Spleen (tissue), 11 donors: ENCODE data around the gene NUP153. TPM values are rescaled to one million over a fixed set of nuclear protein-coding genes. Genes with fewer than 3 reads are reported as not detected.

ENCODE experiments used
- DNase-seq: peaks from one replicate; pipeline ENCODE4 v3.0.0-alpha.2; 2020
- H3K27ac ChIP-seq, 8 donors: fragments of 200-600 bp; sonication (generic) in 7 of 8; 1 replicate in 4 of 8; 2 replicates in 4 of 8; pipeline versions ENCODE4 v1.5.0 to v1.8.0; 2016 to 2021; ENCODE audit warnings: inconsistent platforms in 4 of 8, mild to moderate bottlenecking in 4 of 8, moderate library complexity in 1 of 8
- H3K27me3 ChIP-seq, 7 donors: fragments of 200-600 bp; sonication (generic) in 6 of 7; replicated peaks in 1 of 7; 1 replicate in 4 of 7; 2 replicates in 3 of 7; pipeline versions ENCODE4 v1.5.0 to v1.8.0; 2016 to 2021; ENCODE audit warnings: inconsistent platforms in 3 of 7, mild to moderate bottlenecking in 1 of 7
- H3K36me3 ChIP-seq, 6 donors: fragments of 200-600 bp; sonication (generic) in 5 of 6; 1 replicate in 4 of 6; 2 replicates in 2 of 6; pipeline versions ENCODE4 v1.5.0 to v1.8.0; 2016 to 2021; ENCODE audit warnings: inconsistent platforms in 2 of 6
- H3K4me1 ChIP-seq, 6 donors: fragments of 200-600 bp; sonication (generic) in 5 of 6; 1 replicate in 3 of 6; 2 replicates in 3 of 6; pipeline versions ENCODE4 v1.5.0 to v1.8.0; 2016 to 2021; ENCODE audit warnings: inconsistent platforms in 3 of 6
- H3K4me3 ChIP-seq, 8 donors: fragments of 200-600 bp; sonication (generic) in 7 of 8; 1 replicate in 4 of 8; 2 replicates in 4 of 8; pipeline versions ENCODE4 v1.5.0 to v1.8.0; 2016 to 2021; ENCODE audit warnings: inconsistent platforms in 4 of 8, mild to moderate bottlenecking in 4 of 8, moderate library complexity in 2 of 8
- H3K9me3 ChIP-seq, 8 donors: fragments of 200-600 bp; sonication (generic) in 7 of 8; 1 replicate in 4 of 8; 2 replicates in 4 of 8; pipeline versions ENCODE4 v1.5.0 to v1.8.0; 2016 to 2021; ENCODE audit warnings: inconsistent platforms in 4 of 8
- POLR2A ChIP-seq, 3 donors: fragments of 450-650 bp; IDR thresholded peaks; one replicate each; pipeline ENCODE4 v1.5.1; 2017; ENCODE audit warnings: antibody characterized with exemption in 3 of 3, mild to moderate bottlenecking in 1 of 3
- POLR2AphosphoS5 ChIP-seq, 3 donors: sonication (generic); formaldehyde crosslinking; IDR thresholded peaks; one replicate each; pipeline ENCODE4 v1.5.1; 2017; ENCODE audit warnings: antibody characterized with exemption in 3 of 3
- WGBS, 5 donors: extraction: QIAGEN DNeasy Blood & Tissue Kit in 3 of 5; methylation state at CpG; one replicate each; pipeline versions ENCODE4 v1.1.5 to v1.1.7; 2013 to 2018; 5-methylcytosine and 5-hydroxymethylcytosine counted together
- intact Hi-C: fragments of 100-400 bp; cut with DNase I; formaldehyde crosslinking; loops from one replicate; pipeline ENCODE4 v1.15.0; 2023; ENCODE audit warnings: low total_unique reads
- polyA plus RNA-seq, 3 donors: library from polyadenylated mRNA; stranded (reverse); fragments of 200-250 nt; gene quantifications; one replicate each; pipeline ENCODE4 v1.2.1, GENCODE V29; 2013
- total RNA-seq, 7 donors: library from RNA; depleted of rRNA in 3 of 7; stranded (reverse); fragments of >200 nt in 3 of 7; fragmentation: NEBNext Ultra II Directional in 4 of 7; extraction: Animal tissue kit (Norgen Biotek cat#: 25700) in 4 of 7; gene quantifications; one replicate each; pipeline versions ENCODE4 v1.1.0 to v1.2.1, GENCODE V29; 2016 to 2021
- TF ChIP-seq, protein P1 (sequence below), 11 experiments: fragments of 200-600 bp in 7 of 11; fragments of 450-650 bp in 4 of 11; sonication (generic) in 4 of 11; IDR thresholded peaks in 8 of 11; conservative IDR thresholded peaks in 3 of 11; 1 replicate in 7 of 11; 2 replicates in 4 of 11; pipeline versions ENCODE4 v1.4.0 to v1.8.0; 2016 to 2021; ENCODE audit warnings: antibody characterized with exemption in 11 of 11, inconsistent platforms in 4 of 11, mild to moderate bottlenecking in 1 of 11
- donor health status: healthy with polysubstance abuse.
- donor health status: DM: no; HTN: no; CAD: no; lungs with moderate emphysema.
- donor health status: DM: no; HTN: no; CAD: no.
- donor health status: Bipolar disorder and iron deficiency.
- donor health status: healthy.
- donor health status: DM: no; HTN: no; CAD: no.
- donor health status: DM: yes; HTN: yes; CAD: no.

NUP153 gene
- total and polyA plus RNA-seq, 10 donors = 8.9 to 51.5 (median 45.3) TPM

DNA sequence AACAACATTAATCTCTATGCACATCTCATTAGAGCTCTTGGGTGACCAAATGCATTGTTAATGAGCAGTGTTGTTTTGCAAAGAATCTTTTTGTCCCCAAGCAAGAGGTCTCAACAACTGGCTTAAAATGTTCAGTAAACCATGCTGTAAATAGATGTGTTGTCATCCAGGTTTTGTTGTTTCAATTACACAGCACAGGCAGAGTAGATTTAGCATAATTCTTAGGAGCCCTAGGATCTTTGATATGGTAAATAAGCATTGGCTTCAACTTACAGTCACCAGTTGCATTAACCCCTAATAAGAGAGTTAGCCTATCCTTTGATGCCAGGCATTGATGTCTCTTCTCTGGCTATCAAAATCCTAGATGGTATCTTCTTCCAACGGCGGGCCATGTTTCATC is 23.3 kb downstream of the NUP153 start:
- H3K9me3 ChIP-seq = no peaks in the 10 kb centered on the region
- H3K27me3 ChIP-seq = no peaks in the 10 kb centered on the region
- TF ChIP-seq, protein P1, sequence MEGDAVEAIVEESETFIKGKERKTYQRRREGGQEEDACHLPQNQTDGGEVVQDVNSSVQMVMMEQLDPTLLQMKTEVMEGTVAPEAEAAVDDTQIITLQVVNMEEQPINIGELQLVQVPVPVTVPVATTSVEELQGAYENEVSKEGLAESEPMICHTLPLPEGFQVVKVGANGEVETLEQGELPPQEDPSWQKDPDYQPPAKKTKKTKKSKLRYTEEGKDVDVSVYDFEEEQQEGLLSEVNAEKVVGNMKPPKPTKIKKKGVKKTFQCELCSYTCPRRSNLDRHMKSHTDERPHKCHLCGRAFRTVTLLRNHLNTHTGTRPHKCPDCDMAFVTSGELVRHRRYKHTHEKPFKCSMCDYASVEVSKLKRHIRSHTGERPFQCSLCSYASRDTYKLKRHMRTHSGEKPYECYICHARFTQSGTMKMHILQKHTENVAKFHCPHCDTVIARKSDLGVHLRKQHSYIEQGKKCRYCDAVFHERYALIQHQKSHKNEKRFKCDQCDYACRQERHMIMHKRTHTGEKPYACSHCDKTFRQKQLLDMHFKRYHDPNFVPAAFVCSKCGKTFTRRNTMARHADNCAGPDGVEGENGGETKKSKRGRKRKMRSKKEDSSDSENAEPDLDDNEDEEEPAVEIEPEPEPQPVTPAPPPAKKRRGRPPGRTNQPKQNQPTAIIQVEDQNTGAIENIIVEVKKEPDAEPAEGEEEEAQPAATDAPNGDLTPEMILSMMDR (IDR thresholded peaks at IDR 0.05 in 8 of 11, conservative IDR thresholded peaks at IDR 0.05 in 3 of 11) = no peak
- TF ChIP-seq POLR2A (IDR thresholded peaks at IDR 0.05) (no peak), POLR2AphosphoS5 (IDR thresholded peaks at IDR 0.05) (no peak)
- 92 to 100% (median 98%) methylated on average over 2 of the region's 2 CpGs for WGBS, 5 donors
- H3K4me1 ChIP-seq = peaks cover 0 to 36% (median 10%) of the 10 kb centered on the region in 6 donors
- H3K36me3 ChIP-seq = peaks cover 0 to 74% (median 25%) of the 10 kb centered on the region in 6 donors
- H3K4me3 ChIP-seq = no peak overlapping the region
- no peak for DNase-seq
- H3K27ac ChIP-seq = no peak overlapping the region
- intact Hi-C loops = no loop called here

DNA sequence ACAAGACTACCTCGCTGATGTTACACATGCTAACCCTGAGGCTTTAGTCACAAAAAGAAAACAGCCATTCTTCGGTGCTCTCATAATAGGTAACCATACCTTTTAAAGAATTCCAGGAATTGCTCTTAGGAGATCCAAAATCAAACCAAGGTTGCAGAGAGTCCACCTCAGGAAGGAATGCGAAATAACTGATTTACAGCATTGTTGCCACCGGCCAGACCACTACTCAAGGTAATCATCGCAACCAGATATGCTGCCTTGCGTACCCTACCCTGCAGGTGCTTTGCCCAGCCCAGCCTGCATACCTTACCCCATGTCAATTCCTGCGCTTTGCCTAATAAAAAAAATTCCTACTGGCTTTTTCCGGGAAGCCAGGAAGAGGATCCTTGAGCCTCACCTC is 27.0 kb downstream of the NUP153 start:
- H3K27me3 ChIP-seq = no peaks in the 10 kb centered on the region
- no peak overlapping the region for H3K27ac ChIP-seq
- DNase-seq = no peak
- WGBS, 5 donors = 86 to 91% (median 88%) methylated on average over 8 of the region's 8 CpGs
- H3K9me3 ChIP-seq = no peaks in the 10 kb centered on the region
- TF ChIP-seq, protein P1 (IDR thresholded peaks at IDR 0.05 in 8 of 11, conservative IDR thresholded peaks at IDR 0.05 in 3 of 11) = no peak
- TF ChIP-seq POLR2A (IDR thresholded peaks at IDR 0.05) = no peak
- TF ChIP-seq POLR2AphosphoS5 (IDR thresholded peaks at IDR 0.05) = no peak
- intact Hi-C loops = no loop called here
- H3K4me1 ChIP-seq = peaks cover 0 to 50% (median 12%) of the 10 kb centered on the region in 6 donors
- H3K36me3 ChIP-seq = peaks cover 0 to 50% (median 12%) of the 10 kb centered on the region in 6 donors
- no peak overlapping the region for H3K4me3 ChIP-seq

DNA sequence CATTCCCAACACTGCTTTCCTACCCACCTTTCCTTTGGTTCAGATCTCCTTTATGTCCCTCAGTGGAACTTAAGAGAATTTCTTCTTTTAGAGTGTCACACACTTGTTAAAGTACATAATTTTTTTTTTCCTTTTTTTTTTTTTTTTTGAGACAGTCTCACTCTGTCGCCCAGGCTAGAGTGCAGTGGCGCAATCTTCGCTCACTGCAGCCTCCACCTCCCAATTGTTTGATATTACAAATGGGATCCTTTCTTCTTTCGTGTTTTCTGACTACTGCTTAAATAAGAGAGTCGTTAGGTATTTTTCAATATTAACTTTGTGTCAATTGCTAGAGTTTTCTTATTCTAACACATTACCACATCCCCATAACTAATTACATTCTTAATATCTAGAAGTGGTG is 29.1 kb downstream of the NUP153 start:
- H3K27ac ChIP-seq = no peak overlapping the region
- H3K27me3 ChIP-seq = no peaks in the 10 kb centered on the region
- TF ChIP-seq POLR2A (IDR thresholded peaks at IDR 0.05) (no peak), POLR2AphosphoS5 (IDR thresholded peaks at IDR 0.05) (no peak)
- TF ChIP-seq, protein P1 (IDR thresholded peaks at IDR 0.05 in 8 of 11, conservative IDR thresholded peaks at IDR 0.05 in 3 of 11) = no peak
- peaks cover 0 to 50% (median 12%) of the 10 kb centered on the region in 6 donors for H3K4me1 ChIP-seq
- WGBS, 5 donors = 79 to 93% (median 85%) methylated on average over 5 of the region's 5 CpGs
- intact Hi-C loops = no loop called here
- no peak overlapping the region for H3K4me3 ChIP-seq
- no peak for DNase-seq
- H3K36me3 ChIP-seq = peaks cover 0 to 52% (median 29%) of the 10 kb centered on the region in 6 donors
- no peaks in the 10 kb centered on the region for H3K9me3 ChIP-seq

DNA sequence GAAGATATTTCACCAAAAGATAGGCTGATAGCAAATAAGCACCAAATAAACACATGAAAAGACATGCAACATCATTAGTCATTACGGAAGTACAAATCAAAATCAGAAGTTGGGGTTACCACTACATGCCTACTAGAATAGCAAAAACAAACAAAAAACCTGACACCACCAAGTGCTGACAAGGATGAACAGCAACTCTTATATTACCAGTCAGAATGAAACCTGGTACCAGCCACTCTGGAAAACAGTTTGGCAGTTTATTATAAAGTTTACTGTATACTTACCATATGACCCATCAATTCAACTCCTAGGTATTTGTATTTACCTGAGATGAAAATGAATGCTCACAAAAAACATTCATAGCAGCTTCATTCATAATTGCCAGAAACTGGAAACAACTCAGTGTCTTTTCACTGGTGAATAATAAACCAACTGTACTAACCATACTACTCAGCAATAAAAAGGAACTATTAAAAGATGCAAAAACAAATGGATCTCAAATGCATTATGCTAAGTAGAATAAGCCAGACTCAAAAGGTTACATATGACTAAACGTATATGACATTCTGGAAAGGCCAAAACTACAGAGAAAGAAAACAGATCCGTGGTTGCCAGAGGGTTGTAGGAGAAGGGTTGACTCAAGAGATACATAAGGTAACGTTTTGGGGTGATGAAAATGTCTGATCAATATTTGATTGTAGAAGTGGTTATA is 33.0 kb downstream of the NUP153 start:
- H3K27ac ChIP-seq = no peak overlapping the region
- H3K9me3 ChIP-seq = no peaks in the 10 kb centered on the region
- no peak overlapping the region for H3K4me3 ChIP-seq
- intact Hi-C loops = no loop called here
- no peak for DNase-seq
- 73 to 91% (median 87%) methylated on average over 4 of the region's 4 CpGs for WGBS, 5 donors
- TF ChIP-seq, protein P1 (IDR thresholded peaks at IDR 0.05 in 8 of 11, conservative IDR thresholded peaks at IDR 0.05 in 3 of 11) = no peak
- TF ChIP-seq POLR2A (IDR thresholded peaks at IDR 0.05) (no peak), POLR2AphosphoS5 (IDR thresholded peaks at IDR 0.05) (no peak)
- H3K36me3 ChIP-seq = peaks cover 0 to 74% (median 52%) of the 10 kb centered on the region in 6 donors
- peaks cover 0 to 29% (median 2%) of the 10 kb centered on the region in 6 donors for H3K4me1 ChIP-seq
- H3K27me3 ChIP-seq = no peaks in the 10 kb centered on the region
